HG02571 (cell line): Measurements from ENCODE around the gene SELENOI.

Source experiments
- ATAC-seq: cut with Tn5 transposase; IDR thresholded peaks from one replicate; pipeline ENCODE4 v1.9.1; 2021; ENCODE audit warnings: mild to moderate bottlenecking, moderate library complexity; ENCODE audit not compliant: unreplicated experiment

The SELENOI gene

DNA sequence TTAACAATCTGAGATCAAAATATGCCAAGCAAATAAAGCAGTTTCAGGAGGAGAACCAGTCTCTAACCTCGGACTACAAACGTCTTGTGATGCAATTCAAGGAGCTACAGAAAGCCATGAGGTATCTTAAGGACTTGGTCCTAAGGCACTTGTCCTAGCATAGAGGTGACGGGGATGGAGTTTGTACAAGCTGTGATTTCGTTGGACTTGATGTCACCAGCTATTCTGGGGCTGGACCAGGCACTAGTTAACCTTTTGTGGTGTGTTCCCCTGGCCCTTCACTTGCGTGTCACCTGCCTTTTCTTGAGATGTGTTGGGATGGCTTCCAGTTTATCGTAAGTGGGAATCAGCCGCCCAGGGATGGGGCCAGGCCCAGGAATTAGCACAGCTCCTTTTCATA is 98.3 kb downstream of the SELENOI start:
- no peak for ATAC-seq
